HG03378 (cell line): ENCODE data around the gene SLU7.
A peak's percentile ranks its signal among the peaks of the same experiment; 100 is the strongest.

Experiments used
- ATAC-seq: cut with Tn5 transposase; IDR thresholded peaks from one replicate; pipeline ENCODE4 v1.9.1; 2021; ENCODE audit warnings: mild to moderate bottlenecking, moderate library complexity; ENCODE audit not compliant: unreplicated experiment

SLU7 gene

GRCh38 chr5:160420331-160420610, 1.4 kb upstream of the SLU7 start:
- no peak for ATAC-seq

DNA sequence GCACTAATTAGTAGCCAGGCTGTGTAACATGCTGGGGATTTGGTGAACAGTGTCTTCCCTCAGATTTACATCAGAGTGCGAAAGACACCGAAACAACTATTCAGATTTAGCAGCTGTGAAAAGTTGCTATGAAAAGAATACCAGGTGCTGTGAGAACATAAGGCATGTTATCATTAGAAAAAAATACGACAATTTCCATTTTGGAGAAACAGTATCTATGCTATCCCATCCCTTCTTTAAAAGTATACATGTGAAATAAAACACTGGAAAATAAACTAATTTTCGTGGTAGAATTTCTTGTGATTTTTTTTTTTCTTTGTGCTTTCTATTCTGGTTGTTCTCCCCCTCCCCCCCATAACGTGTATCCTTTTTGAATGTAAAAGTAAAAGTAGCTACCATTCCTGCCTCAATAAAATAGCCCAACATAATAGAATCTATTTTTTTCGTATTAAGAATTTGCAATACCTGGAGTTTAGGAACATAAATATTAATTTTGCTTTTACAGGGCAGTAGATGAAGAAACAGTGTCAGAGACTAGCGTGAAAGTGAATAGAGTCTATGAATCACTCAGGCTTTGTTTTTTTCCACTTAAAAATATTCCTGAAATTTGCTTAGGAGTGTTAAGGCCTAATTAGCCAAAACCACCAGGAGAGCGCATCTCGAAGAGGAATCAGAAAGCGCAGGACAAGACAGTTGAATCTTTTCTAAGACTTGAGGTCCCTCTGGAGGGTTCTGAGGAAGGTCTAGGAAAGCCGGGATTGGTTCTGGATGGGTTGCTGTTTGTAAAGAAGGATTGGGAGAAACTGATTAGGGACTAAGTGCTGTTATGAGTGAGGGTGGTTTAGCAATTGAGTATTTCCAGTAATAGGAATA, 813 bp upstream of the SLU7 start:
- no peak for ATAC-seq

GRCh38 chr5:160399402-160400353, 19.2 kb downstream of the SLU7 start, which contains the start of gene FAM200C:
Gene FAM200C, minus strand, starts transcription at chr5:160400054. Its CDS starts 4,564 bp downstream, at chr5:160395490.
- peak; percentile 83 for ATAC-seq

DNA sequence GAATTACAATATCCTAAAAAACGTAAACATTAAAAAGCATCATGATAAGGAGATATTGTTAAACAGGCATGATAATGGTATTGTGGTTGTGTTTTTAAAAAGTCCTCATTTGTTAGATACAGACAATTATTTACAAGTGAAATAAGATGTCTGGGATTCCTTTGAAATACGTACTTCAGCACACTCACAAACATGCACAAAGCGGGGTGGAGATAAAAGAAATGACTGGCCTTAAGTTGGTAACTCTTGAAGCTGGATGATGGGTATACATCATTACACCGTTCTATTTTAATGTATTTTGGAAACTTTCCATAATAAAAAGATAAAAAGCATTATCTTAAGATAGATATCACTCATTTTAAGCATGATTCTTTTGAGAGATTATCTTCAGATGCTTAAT, 20.1 kb downstream of the SLU7 start:
- no peak for ATAC-seq

- ATAC-seq, result no peak
Observed at GRCh38 chr5:160397492-160397891, 21.4 kb downstream of the SLU7 start.

GRCh38 chr5:160395111-160395510, 23.8 kb downstream of the SLU7 start:
- no peak for ATAC-seq

- peak; percentile 51 for ATAC-seq
Observed at GRCh38 chr5:160390787-160391696, 27.8 kb downstream of the SLU7 start.

DNA sequence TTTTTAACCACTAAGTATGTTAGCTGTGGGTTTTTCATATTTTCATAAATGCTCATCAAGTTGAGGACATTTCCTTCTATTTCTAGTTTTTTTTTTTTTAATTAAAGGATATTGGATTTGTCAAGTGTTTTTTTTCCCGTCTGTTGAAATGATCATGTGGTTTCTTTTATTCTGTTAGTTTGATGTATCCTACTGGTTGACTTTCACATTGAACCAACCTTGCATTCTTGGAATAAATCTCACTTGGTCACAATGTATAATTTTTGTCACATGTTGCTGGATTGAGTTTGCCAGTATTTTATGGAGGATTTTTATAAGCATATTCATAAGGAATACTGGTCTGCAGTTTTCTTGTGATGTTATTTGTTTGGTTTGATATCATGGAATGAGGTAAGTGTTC, 31.4 kb downstream of the SLU7 start:
- ATAC-seq, result no peak

GRCh38 chr5:160385496-160385895, 33.4 kb downstream of the SLU7 start:
- no peak for ATAC-seq

- ATAC-seq, result no peak
Observed at GRCh38 chr5:160384681-160385080, 34.2 kb downstream of the SLU7 start.

DNA sequence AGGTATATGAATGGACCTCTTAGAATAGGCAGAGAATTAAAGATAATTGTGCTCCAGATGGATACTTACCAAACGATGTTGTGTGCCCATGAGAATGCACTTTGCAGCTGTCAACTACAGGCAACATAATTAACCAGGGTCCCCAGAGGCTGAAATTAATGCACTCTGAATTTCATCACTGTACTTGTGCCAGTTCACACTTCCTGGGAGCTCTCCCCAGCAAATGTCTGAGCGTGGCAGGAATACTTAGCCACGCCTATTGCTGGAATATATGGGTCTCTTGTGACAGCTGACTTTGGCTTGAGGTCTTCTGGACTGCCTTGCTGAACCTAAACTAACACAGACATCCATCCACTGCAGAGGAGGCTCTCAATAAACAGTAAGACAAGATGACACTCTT, 36.5 kb downstream of the SLU7 start:
- ATAC-seq, result no peak

- ATAC-seq, result no peak
Observed at GRCh38 chr5:160380041-160380440, 38.8 kb downstream of the SLU7 start.

DNA sequence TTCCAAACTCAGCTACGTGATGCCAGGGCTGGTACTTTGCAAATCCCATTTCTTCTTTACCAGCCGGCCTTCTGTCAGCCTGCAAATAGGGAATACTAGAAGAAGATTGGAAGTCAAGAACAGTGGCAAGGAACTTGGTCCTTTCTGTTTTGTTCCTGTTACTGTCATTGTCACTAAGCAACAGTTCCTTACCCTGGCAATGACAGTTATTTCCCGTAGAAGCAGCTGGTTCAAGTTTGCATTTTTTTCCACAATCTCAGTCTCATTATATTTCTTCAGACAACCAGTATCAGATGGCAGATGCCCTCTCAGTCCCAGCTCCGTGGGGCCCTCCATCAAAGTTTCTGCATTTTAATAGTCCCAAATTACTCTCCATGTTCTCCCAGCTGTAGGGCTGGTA, 39.4 kb downstream of the SLU7 start:
- ATAC-seq, result no peak

DNA sequence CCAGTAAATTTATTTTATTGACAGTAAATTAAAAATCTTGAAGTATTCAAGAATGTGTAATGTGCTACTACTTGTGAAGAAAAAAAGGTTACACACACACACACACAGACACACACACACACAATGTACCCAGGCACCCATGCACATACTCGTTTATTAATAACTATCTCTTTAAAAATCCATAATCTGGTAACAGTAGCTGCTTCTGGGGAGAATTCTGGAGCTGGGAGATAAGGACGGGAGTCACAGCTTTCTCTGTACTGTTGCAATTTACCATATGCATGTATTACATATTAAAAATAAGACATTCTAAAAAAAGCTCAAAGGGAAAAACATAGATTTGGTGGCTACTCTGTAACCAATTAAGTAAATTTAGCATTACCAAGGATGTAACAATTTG, 40.6 kb downstream of the SLU7 start:
- no peak for ATAC-seq

- no peak for ATAC-seq
Observed at GRCh38 chr5:160377651-160378050, 41.2 kb downstream of the SLU7 start.

DNA sequence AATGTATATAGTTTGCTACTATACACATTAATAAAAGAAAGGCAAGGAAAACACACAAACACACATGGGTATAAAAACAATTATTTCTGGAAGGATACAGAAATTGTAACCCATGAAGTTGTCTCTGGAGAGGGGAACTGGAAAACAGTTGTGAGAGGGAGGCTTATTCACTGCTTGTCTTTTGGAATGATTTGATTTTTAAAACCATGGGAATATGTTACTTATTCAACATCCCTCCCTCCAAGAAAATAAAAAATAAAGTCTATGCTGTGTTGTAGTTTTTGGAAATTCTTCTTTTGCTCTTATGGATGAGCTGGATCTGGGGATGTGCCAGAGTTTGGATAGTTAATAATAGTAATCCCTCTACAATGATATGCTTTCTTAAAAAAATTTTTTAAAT, 42.5 kb downstream of the SLU7 start:
- ATAC-seq, result no peak

- no peak for ATAC-seq
Observed at GRCh38 chr5:160375701-160376100, 43.2 kb downstream of the SLU7 start.

DNA sequence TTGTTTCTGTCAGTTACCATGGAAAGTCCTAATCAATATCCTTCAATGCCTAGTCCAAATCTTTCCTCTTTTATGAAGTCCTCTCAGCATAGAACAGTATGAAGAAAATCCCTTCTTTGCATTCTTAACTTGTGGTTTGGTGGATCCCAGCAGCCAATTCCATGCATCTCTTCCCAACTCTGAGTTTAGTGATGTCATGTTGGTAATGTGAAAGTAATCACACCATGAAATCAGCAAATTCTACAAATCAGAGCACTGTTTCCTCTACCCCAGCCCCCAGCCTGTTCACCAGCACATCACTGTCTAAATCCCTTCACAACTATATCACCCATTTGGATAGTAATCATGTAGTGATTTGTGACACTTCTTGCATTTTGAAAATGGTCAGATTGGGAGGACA, 43.7 kb downstream of the SLU7 start:
- ATAC-seq, result no peak

GRCh38 chr5:160371294-160371693, 47.6 kb downstream of the SLU7 start:
- ATAC-seq, result no peak

DNA sequence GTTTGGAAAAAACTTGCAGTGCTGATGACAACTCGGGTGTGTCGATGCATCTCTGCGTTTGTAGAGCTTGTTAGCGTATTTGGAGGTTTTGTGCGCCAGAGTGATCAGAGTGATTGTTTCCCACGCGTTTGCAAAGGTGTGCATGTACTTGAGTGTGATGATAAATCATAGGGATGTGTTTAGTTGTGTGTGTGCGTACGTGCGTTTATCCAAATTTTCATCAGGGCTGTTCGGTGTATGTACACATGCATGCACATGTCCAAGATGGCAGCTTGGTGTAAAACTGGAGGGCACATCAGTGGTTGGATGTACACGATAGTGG, 48.2 kb downstream of the SLU7 start:
- ATAC-seq, result no peak
